ENCODE results near the gene CLSTN1. TPM values are rescaled to one million over a fixed set of nuclear protein-coding genes. Genes with fewer than 3 reads are reported as not detected.

Gene CLSTN1
- total RNA-seq, 1 experiment from 2014 or later, result 100 TPM

GRCh38 chr1:9844756-9845155 lies 21.0 kb upstream of the CLSTN1 start:
- H2BK20ac ChIP-seq (ENCODE audit: low read depth, low read length, poor library complexity, severe bottlenecking), result no peak overlapping the region
- no peak overlapping the region for H4K8ac ChIP-seq (replicated peaks; ENCODE audit: insufficient read length, low read depth, low read length)
- H2AFZ ChIP-seq (ENCODE audit: low read length), result no peak overlapping the region
- no peaks in the 10 kb centered on the region for H4K20me1 ChIP-seq (ENCODE audit: control insufficient read depth, insufficient read depth, insufficient read length)
- H3K79me1 ChIP-seq (ENCODE audit: insufficient read depth, low read depth, low read length, poor library complexity, severe bottlenecking), result no peaks in the 10 kb centered on the region
- H3K23ac ChIP-seq (ENCODE audit: insufficient read length, low read depth, low read length), result no peak overlapping the region
- no peak overlapping the region for H2BK5ac ChIP-seq (ENCODE audit: insufficient read length, low read length)
- H3T11ph ChIP-seq (ENCODE audit: low read length), result no peak overlapping the region
- no peak overlapping the region for H3K4ac ChIP-seq (ENCODE audit: low read depth, low read length)
- H3K4me3 Mint-ChIP-seq, result no peak overlapping the region; a peak in 1 of 5 replicates
- H3K9ac ChIP-seq (ENCODE audit: extremely low read depth, insufficient read length, low read length), result no peak overlapping the region
- no peak overlapping the region; the same call in 1 of the 2 replicates for H3K14ac ChIP-seq (ENCODE audit: insufficient read depth, low read length)
- 0 out of 2 replicates have a peak, but pooled peaks cover 3% of the 10 kb centered on the region for H3K27me3 Mint-ChIP-seq (ENCODE audit: low read depth)
- H3K23me2 ChIP-seq (ENCODE audit: insufficient read length, low read depth, low read length, poor library complexity, severe bottlenecking), result no peaks in the 10 kb centered on the region
- H3K27ac Mint-ChIP-seq, result no peak overlapping the region; a peak in 1 of 7 replicates
- no peak overlapping the region for H3K27ac ChIP-seq (ENCODE audit: insufficient read length, low read depth, low read length)
- peaks cover 0 to 3% of the 10 kb centered on the region in 2 experiments; a peak in 1 of 5 replicates for H3K9me3 Mint-ChIP-seq
- no peak overlapping the region for H4K91ac ChIP-seq (ENCODE audit: insufficient read length, low read depth, low read length)
- H3K36me3 Mint-ChIP-seq (ENCODE audit: insufficient read depth in 1 of 3, low read depth in 3 of 3), result no peaks in the 10 kb centered on the region
- H2AK5ac ChIP-seq (ENCODE audit: insufficient read length, low read length), result no peak overlapping the region
- no peak overlapping the region for H2BK12ac ChIP-seq (ENCODE audit: insufficient read length, low read depth, low read length)
- H3K9me3 ChIP-seq (ENCODE audit: control insufficient read depth, low read depth, low read length), result no peaks in the 10 kb centered on the region
- H3K4me1 ChIP-seq (ENCODE audit: insufficient read depth, low read length), result no peaks in the 10 kb centered on the region
- no peak overlapping the region for H2BK15ac ChIP-seq (ENCODE audit: low read depth, low read length)
- peaks cover 27 to 45% of the 10 kb centered on the region in 2 experiments for H3K4me1 Mint-ChIP-seq
- no CpG with 5 or more reads among the region's 7 CpGs for WGBS (ENCODE audit: extremely low coverage, insufficient read length, low lambda C conversion rate)
- H3K18ac ChIP-seq (ENCODE audit: insufficient read length, low read depth, low read length), result no peak overlapping the region
- no peak overlapping the region for H4K5ac ChIP-seq (ENCODE audit: insufficient read length, low read depth, low read length)
- no peak for TF ChIP-seq CTCF (conservative IDR thresholded peaks at IDR 0.05)
- no peak overlapping the region for H2BK120ac ChIP-seq (ENCODE audit: low read depth, low read length, poor library complexity, severe bottlenecking)
- H3K56ac ChIP-seq (ENCODE audit: insufficient read length, low read depth, low read length), result no peak overlapping the region
- no peaks in the 10 kb centered on the region for H3K27me3 ChIP-seq (ENCODE audit: insufficient read depth, low read length)
- H3K4me2 ChIP-seq (ENCODE audit: insufficient read depth, insufficient read length, low read length), result no peak overlapping the region
- no peaks in the 10 kb centered on the region for H3K79me2 ChIP-seq (ENCODE audit: insufficient read depth, low read length)
- DNase-seq, result no peak
